CD14-positive monocyte (primary cell): ENCODE measurements around the gene MSRB3. TPM values are rescaled to one million over a fixed set of nuclear protein-coding genes. Genes with fewer than 3 reads are reported as not detected.

Experiments used
- DNase-seq, 3 donors: peaks; one replicate each; pipeline ENCODE4 v3.0.0-alpha.2; 2011 to 2022
- H2AFZ ChIP-seq: 2 replicates; pipeline ENCODE4 v1.6.0; 2012; ENCODE audit warnings: mild to moderate bottlenecking, low read depth, low read length, inconsistent platforms; ENCODE audit not compliant: insufficient read depth, poor library complexity, severe bottlenecking
- H3K27ac ChIP-seq, 2 donors: 1 replicate in 1 of 2; 2 replicates in 1 of 2; pipeline ENCODE4 v1.5.1; 2012 to 2013; ENCODE audit warnings: low read length in 2 of 2, control low read depth in 1 of 2, inconsistent platforms in 1 of 2, low read depth in 1 of 2, mild to moderate bottlenecking in 1 of 2
- H3K27me3 ChIP-seq, 2 donors: one replicate each; pipeline versions ENCODE4 v1.6.0 to v1.6.1; 2011 to 2013; ENCODE audit warnings: low read length in 2 of 2; ENCODE audit not compliant: control insufficient read depth in 2 of 2, insufficient read depth in 2 of 2
- H3K36me3 ChIP-seq, 2 donors: replicated peaks in 1 of 2; 1 replicate in 1 of 2; 2 replicates in 1 of 2; pipeline versions ENCODE4 v1.5.1 to v1.6.1; 2012 to 2013; ENCODE audit warnings: low read length in 2 of 2, control low read depth in 1 of 2, inconsistent platforms in 1 of 2, mild to moderate bottlenecking in 1 of 2; ENCODE audit not compliant: insufficient read depth in 2 of 2, control insufficient read depth in 1 of 2
- H3K4me1 ChIP-seq, 2 donors: 1 replicate in 1 of 2; 2 replicates in 1 of 2; pipeline versions ENCODE4 v1.5.1 to v1.6.1; 2012 to 2013; ENCODE audit warnings: low read length in 2 of 2, control low read depth in 1 of 2, inconsistent platforms in 1 of 2, mild to moderate bottlenecking in 1 of 2, moderate library complexity in 1 of 2; ENCODE audit not compliant: insufficient read depth in 2 of 2, control insufficient read depth in 1 of 2
- H3K4me2 ChIP-seq: replicated peaks from 2 replicates; pipeline ENCODE3; 2012; ENCODE audit warnings: low read length, moderate library complexity, mild to moderate bottlenecking; ENCODE audit not compliant: poor library complexity, severe bottlenecking; ENCODE audit errors: extremely low read depth
- H3K4me3 ChIP-seq, 3 experiments: fragments of 200-600 bp in 1 of 3; sonication (generic) in 1 of 3; replicated peaks in 1 of 3; 1 replicate in 2 of 3; 2 replicates in 1 of 3; pipeline ENCODE4 v1.5.1; 2011 to 2013; ENCODE audit warnings: low read length in 3 of 3, mild to moderate bottlenecking in 3 of 3, control low read depth in 2 of 3, low read depth in 2 of 3, inconsistent platforms in 1 of 3, moderate library complexity in 1 of 3
- H3K79me2 ChIP-seq: 2 replicates; pipeline ENCODE4 v1.6.0; 2012; ENCODE audit warnings: mild to moderate bottlenecking, control low read depth, inconsistent platforms, low read length, moderate library complexity; ENCODE audit not compliant: insufficient read depth
- H3K9ac ChIP-seq: 2 replicates; pipeline ENCODE4 v1.6.0; 2017; ENCODE audit warnings: low read length, mild to moderate bottlenecking; ENCODE audit not compliant: insufficient read depth, poor library complexity, severe bottlenecking
- H3K9me3 ChIP-seq, 2 donors: replicated peaks in 1 of 2; 1 replicate in 1 of 2; 2 replicates in 1 of 2; pipeline versions ENCODE4 v1.5.1 to v1.6.1; 2012 to 2013; ENCODE audit warnings: low read length in 2 of 2, control low read depth in 1 of 2; ENCODE audit not compliant: control insufficient read depth in 1 of 2, insufficient read depth in 1 of 2
- H4K20me1 ChIP-seq: 2 replicates; pipeline ENCODE4 v1.6.0; 2012; ENCODE audit warnings: mild to moderate bottlenecking, low read length, control low read depth, moderate library complexity; ENCODE audit not compliant: insufficient read depth
- H3K27ac Mint-ChIP-seq, 7 donors: one replicate each; pipeline ENCODE4 v1.8.0; 2020; ENCODE audit warnings: mild to moderate bottlenecking in 7 of 7, mixed read lengths in 7 of 7, moderate library complexity in 6 of 7, inconsistent platforms in 2 of 7
- H3K27me3 Mint-ChIP-seq, 3 donors: one replicate each; pipeline ENCODE4 v1.8.0; 2021 to 2022; ENCODE audit warnings: low read depth in 3 of 3, mild to moderate bottlenecking in 3 of 3, mixed read lengths in 3 of 3, moderate library complexity in 3 of 3, inconsistent platforms in 1 of 3
- H3K36me3 Mint-ChIP-seq, 2 donors: one replicate each; pipeline ENCODE4 v1.8.0; 2020; ENCODE audit warnings: mixed read lengths in 2 of 2, inconsistent platforms in 1 of 2, mild to moderate bottlenecking in 1 of 2
- H3K4me1 Mint-ChIP-seq: one replicate; pipeline ENCODE4 v1.8.0; 2020; ENCODE audit warnings: mild to moderate bottlenecking, mixed read lengths
- H3K4me3 Mint-ChIP-seq, 2 donors: one replicate each; pipeline ENCODE4 v1.8.0; 2020; ENCODE audit warnings: mild to moderate bottlenecking in 2 of 2, mixed read lengths in 2 of 2, moderate library complexity in 1 of 2
- H3K9me3 Mint-ChIP-seq, 7 donors: one replicate each; pipeline ENCODE4 v1.8.0; 2020 to 2022; ENCODE audit warnings: mixed read lengths in 7 of 7, mild to moderate bottlenecking in 6 of 7, moderate library complexity in 6 of 7, inconsistent platforms in 2 of 7
- CTCF ChIP-seq: fragments of 200-600 bp; IDR thresholded peaks from one replicate; pipeline ENCODE4 v1.8.0; 2022; ENCODE audit warnings: antibody characterized with exemption, mild to moderate bottlenecking
- WGBS: methylation state at CpG from one replicate; pipeline ENCODE4 v1.1.5; 2013; ENCODE audit warnings: missing lambda C conversion rate; ENCODE audit not compliant: insufficient coverage; 5-methylcytosine and 5-hydroxymethylcytosine counted together
- intact Hi-C, 2 donors: fragments of 100-400 bp; cut with micrococcal nuclease; formaldehyde crosslinking; loops; one replicate each; pipeline versions ENCODE4 v1.15.0 to v1.15.1; 2023
- polyA plus RNA-seq, 3 donors: library from polyadenylated mRNA; depleted of rRNA in 1 of 3; unstranded in 2 of 3; stranded (reverse) in 1 of 3; fragments of 300-500 nt in 2 of 3; fragments of >200 nt in 1 of 3; fragmentation: Illumina TruSeq in 2 of 3; gene quantifications; 1 replicate in 2 of 3; 2 replicates in 1 of 3; pipeline ENCODE4 v1.2.3, GENCODE V29; 2012 to 2021

MSRB3 gene
- polyA plus RNA-seq, 3 donors: 0.25 to 1.1 (median 1.0) TPM

GRCh38 chr12:65238609-65239008 is 39.9 kb upstream of the MSRB3 start:
- no peaks in the 10 kb centered on the region for H3K27me3 ChIP-seq
- peaks cover 5% of the 10 kb centered on the region for H4K20me1 ChIP-seq
- 87% methylated on average over 3 of the region's 3 CpGs for WGBS
- H3K4me1 ChIP-seq: no peaks in the 10 kb centered on the region
- H3K9me3 ChIP-seq: no peaks in the 10 kb centered on the region
- peaks cover 34 to 44% of the 10 kb centered on the region in 2 donors for H3K36me3 ChIP-seq
- no peak overlapping the region for H3K27ac Mint-ChIP-seq
- no peaks in the 10 kb centered on the region for H3K9me3 Mint-ChIP-seq
- DNase-seq: no peak
- no peak overlapping the region for H3K27ac ChIP-seq
- no peak overlapping the region for H3K4me3 Mint-ChIP-seq
- intact Hi-C loops: no loop called here
- no peaks in the 10 kb centered on the region for H3K79me2 ChIP-seq
- H3K4me1 Mint-ChIP-seq: no peaks in the 10 kb centered on the region
- H3K9ac ChIP-seq: no peak overlapping the region
- H3K4me3 ChIP-seq: no peak overlapping the region
- H3K4me2 ChIP-seq: no peak overlapping the region
- H3K36me3 Mint-ChIP-seq: peaks cover 39 to 45% of the 10 kb centered on the region in 2 donors
- no peak overlapping the region for H2AFZ ChIP-seq
- no peak for TF ChIP-seq CTCF
- H3K27me3 Mint-ChIP-seq: peaks cover 0 to 3% (median 0%) of the 10 kb centered on the region in 3 donors

GRCh38 chr12:65248656-65249633 is 29.5 kb upstream of the MSRB3 start:
- Mint-ChIP-seq H3K36me3 (peaks cover 34 to 41% of the 10 kb centered on the region in 2 donors), H3K27me3 (no peaks in the 10 kb centered on the region), H3K27ac (no peak overlapping the region), H3K4me3 (no peak overlapping the region), H3K9me3 (no peaks in the 10 kb centered on the region), H3K4me1 (no peaks in the 10 kb centered on the region)
- Histone ChIP-seq H3K36me3 (peaks cover 21 to 35% of the 10 kb centered on the region in 2 donors), H3K4me2 (no peak overlapping the region), H3K4me1 (no peaks in the 10 kb centered on the region), H3K9me3 (no peaks in the 10 kb centered on the region), H3K27ac (no peak overlapping the region), H2AFZ (no peak overlapping the region), H3K9ac (no peak overlapping the region), H3K27me3 (no peaks in the 10 kb centered on the region), H4K20me1 (no peaks in the 10 kb centered on the region), H3K4me3 (no peak overlapping the region), H3K79me2 (no peaks in the 10 kb centered on the region)
- 100% methylated on average over 1 of the region's 2 CpGs for WGBS
- no peak for DNase-seq
- no peak for TF ChIP-seq CTCF
- intact Hi-C loops: no loop called here
